NK-92 (cell line): ENCODE data around the gene MLLT10.
"Not testable (repeated sequence)": the region's sequence is repeated elsewhere in the genome, so short reads cannot be mapped to it uniquely, and the experiment has no call there.

Experiments
- DNase-seq: peaks from one replicate; lab custom pipeline; 2025; ENCODE audit not compliant: unreplicated experiment; lab: John Stamatoyannopoulos, UW

Gene MLLT10

DNA sequence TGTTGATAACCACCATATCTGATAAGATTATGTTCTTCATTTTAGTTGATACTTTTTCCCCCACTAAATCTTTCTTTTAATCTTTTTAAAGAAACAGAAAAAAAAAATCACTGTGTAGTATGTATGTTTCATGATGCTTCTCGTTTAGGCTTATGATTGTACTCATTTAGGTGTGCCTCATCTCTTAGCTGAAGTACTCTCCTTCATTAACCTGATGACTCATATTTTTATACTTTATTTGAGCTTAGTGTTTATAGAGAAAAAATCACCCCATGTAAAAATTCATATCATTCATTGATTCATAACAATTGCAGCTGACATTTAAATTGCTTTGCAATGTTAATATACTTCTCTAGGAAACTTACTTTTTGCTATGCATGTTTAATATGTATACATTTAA, 158.9 kb downstream of the MLLT10 start:
- no peak for DNase-seq

DNA sequence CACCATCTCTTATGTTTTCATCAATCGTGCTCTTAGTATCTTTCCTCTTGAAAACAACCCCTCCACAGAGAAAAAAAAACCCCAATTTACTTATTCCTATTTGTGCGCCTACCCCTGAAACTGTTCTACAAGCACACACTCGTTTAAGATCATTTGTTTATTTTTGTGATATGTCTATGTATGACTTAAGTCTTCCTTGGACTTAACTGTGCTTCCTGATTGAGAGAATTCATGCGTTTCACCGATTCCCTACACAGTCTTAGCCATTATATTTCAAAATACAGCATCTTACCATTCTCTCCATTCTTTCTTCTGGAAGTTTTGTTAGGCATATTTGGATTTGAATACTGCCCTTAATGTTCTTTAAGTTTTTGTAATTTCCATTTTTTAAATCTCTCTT, 159.4 kb downstream of the MLLT10 start:
- DNase-seq = no peak

DNA sequence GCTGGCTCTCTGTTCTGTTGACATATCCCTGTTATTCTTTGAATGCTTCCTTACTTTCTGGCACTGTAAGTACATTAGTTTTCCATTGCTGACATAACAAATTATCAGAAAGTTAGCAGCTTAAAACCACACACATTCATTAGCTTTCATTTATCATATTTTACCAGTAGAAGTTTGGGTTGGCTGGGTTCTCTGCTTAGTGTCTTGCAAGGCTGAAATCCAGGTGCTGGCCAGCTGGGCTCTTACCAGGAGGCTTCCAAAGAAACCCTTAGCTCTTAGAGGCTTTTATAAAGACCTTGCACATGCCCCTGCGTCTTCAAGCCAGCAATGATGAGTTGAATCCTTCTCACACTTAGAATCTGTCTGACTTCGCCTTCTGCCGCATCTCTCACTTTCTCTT, 160.6 kb downstream of the MLLT10 start:
- no peak for DNase-seq

DNA sequence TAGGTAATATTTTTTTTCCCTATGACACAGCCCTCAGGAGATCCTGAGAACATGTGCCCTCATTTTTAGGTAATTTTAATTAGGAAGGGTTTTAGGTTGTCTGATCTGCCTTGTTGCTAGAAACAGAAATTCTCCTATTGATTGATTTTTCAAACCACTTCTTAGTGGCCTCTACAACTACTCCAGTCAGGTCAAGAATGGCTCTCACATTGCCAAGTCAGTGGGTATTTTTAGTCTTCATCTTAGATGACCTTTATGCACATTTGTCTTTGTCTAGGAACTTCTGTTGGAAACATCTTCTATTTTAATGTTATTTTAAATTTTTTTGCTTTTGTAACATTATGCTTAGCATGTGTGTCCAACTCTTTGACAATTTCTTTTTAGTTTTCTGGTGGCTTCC, 162.3 kb downstream of the MLLT10 start:
- DNase-seq = no peak

DNA sequence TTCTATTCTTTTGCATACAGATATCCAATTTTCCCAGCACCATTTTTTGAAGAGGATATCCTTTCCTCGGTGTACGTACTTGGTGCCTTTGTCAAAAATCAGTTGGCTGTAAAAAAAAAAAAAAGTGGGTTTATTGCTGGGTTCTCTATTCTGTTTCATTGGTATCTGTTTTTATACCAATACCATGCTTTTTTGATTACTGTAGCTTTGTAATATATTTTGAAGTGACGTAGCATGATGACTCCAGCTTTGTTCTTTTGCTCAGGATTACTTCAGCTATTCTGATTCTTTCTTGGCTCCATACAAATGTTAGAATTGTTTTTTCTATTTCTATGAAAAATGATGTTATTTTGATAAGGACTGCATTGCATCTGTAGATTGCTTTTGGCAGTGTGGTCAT, 165.5 kb downstream of the MLLT10 start:
- DNase-seq = no peak

DNA sequence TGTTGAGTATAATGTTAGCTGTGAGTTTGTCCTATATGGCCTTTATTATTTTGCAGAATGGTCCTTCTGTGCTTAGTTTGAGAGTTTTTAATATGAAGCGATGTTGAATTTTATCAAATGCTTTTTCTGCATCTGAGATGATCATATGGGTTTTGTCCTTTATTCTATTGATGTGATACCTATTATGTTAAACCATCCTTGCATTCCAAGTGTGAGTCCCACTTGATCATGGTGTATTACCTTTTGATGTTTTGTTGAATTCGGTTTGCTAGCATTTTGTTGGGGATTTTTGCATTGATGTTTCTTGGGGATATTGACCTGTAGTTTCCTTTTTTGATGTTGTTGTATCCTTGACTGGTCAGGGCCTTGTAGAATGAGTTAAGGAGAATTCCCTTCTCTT, 166.4 kb downstream of the MLLT10 start:
- DNase-seq = no peak

DNA sequence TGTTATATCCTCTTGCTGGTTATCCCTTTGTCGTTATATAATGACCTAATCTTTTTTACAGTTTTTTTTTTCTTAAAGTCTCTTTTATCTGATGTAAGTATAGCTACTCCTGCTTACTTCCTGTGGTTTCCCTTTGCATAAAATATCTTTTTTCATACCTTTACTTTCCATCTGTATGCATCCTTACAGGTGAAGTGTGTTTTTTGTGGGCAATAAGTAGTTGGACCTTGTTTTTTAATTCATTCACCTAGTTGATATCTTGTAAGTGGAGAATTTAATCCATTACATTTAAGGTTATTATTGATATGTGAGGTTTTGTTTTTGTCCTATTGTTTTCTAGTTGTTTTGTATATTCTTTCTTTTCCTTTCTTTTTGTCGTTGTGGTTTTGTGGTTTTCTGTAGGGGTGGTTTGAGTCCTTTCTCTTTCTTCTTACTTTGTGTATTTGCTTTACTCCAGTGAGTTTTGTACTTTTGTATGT, 168.6 kb downstream of the MLLT10 start:
- no peak for DNase-seq

DNA sequence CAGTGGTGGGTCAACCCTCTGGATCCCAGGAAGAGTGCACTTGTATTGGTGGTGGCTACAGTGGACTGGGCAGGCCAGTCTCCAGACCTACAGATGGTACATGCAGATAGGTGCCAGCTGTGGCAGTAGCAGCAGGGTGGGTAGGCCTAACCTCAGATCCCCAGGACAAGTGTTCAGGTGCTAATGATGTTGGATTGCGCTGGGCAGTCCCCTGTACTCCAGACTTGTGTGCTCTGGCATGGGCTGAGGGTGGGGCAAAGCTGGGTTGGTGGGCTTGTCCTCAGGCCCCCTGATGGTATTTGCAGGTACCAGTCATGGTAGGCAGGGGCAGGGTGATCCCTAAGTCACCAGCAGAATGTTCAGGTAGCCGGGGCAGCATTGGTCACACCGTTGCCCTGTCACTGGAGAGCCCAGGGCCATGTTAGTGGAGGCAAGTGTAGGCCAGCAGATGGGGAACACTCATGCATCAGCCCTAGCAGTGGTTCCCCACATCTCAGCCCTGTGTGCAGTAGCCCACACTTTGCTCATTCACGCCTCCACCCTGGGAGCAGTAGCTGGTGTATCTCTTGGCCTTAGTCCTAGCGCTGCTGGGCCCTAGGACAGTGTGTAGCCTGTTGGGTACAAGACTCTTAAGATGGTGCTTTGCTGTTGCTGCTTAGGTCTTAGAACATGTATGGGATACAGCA, 171.3 kb downstream of the MLLT10 start:
- no peak for DNase-seq

DNA sequence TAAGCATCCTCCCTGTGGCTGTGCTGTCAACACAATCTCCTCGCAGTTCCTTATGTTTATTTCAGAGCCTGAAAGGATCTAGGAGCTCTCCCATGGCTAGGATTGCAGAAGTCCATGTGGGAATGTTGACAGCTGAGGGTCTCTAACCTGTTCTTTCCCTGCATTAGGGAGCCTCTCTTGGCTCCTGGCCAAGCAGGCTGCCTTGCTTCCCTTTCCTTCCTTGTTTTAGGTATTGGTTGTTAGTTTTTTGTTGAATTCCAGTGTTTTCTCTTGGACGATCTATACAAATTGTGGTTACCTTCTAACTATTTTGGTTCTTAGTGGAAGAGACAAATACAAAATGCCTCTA, 171.8 kb downstream of the MLLT10 start:
- no peak for DNase-seq

DNA sequence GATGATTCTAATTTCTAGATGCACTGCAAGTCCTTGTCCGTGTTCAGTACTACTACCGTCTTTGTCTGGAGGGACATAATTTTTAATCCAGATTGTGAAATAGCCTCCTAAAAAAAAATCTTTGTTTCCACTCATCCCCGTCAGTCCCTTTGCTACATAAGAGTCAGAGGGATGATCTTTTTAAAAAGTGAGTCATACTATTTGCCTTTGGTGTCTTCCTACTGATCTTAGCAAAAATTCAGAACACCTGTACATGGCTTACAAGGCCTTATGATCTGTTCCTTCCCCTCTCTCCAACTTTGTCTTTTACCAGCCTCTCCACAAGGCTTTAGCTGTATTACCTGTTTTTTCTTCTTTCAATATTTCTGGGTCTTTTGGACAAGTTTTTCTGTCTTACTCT, 173.5 kb downstream of the MLLT10 start:
- DNase-seq = no peak

DNA sequence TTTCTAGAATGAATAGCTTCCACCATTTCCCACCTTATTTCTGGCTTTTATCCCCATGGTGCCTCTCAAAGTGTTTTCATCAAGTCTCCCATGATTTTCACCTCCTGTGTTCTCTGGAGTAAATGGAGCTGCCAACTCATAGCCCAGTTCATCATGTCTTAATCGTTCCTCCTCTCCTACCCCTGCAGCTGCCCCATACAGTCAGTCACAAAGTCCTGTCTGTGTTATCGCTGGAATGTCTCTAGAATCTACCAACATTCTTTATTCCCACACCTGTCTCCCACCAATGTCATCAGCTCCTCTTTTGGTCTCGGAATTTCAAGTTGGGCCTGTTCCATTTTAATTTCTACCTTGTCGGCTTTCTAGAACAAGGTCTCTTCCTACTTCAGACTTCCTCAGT, 178.9 kb downstream of the MLLT10 start:
- DNase-seq = no peak

DNA sequence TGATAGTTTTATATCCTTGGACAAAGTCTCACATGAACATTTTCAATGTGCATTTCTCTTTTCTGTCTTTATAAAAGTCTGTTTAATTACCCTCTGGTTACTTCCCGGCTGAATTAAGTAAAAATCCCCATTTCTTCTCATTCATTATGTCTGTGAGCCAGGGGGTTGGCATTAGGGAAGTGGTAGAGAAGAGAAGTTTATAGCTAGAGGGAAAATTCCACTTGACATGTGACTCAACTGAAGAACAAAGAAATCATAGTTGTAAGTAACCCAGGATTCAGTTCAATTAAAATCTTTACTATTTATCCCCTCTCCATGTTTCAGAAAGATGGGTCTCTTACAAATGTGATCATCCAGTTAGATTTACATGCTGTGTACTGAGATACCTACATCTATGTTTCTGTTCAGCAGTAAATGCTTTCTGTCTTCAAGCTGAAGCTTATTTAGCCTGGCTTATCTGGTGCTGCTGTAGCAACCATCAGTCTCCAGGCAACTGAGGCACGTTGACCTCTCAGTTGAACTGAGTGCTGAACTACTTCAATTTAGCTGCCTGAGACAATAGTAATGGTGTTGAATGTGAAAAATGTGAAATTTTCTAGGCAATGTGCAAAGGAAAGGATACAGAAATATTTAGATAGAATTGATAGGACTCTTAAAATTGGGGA, 181.6 kb downstream of the MLLT10 start:
- no peak for DNase-seq

DNA sequence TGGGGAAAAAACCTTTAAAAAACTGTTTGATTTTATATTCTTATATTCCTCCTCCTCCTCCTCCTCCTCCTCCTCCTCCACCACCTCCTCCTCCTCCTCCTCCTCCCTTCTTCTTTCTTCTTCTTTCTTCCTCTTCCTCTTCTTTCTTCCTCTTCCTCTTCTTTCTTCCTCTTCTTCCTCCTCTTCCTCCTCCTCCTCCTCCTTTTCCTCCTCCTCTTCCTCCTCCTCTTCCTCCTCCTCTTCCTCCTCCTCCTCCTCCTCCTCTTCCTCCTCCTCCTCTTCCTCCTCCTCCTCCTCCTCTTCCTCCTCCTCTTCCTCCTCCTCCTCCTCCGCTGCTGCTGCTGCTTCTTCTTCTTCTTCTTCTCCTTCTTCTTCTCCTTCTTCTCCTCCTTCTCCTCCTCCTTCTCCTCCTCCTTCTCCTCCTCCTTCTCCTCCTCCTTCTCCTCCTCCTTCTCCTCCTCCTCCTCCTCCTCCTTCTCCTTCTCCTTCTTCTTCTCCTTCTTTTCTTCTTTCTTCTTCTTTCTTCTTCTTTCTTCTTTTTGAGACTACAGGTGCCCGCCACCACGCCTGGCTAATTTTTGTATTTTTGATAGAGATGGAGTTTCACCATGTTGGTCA, 183.5 kb downstream of the MLLT10 start:
- DNase-seq = not testable (repeated sequence)

DNA sequence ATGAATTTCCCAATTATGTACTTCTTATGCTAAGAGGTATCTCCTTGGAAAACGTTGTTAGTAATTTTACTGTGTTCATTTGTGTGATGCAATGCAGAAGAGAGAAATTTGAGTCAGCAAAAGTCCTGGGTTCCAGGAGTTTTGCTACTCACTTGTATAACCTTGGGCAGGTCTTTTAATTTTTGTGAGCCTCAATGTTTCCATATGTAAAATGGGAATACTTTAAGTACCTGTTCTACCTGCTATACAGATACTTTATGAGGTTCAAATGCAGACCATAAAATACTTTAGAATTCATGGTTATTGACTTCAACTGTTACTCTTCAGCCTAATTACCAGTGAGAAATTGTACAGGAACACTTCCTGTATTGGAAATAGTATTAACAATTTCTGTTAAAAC, 185.5 kb downstream of the MLLT10 start:
- DNase-seq = no peak

DNA sequence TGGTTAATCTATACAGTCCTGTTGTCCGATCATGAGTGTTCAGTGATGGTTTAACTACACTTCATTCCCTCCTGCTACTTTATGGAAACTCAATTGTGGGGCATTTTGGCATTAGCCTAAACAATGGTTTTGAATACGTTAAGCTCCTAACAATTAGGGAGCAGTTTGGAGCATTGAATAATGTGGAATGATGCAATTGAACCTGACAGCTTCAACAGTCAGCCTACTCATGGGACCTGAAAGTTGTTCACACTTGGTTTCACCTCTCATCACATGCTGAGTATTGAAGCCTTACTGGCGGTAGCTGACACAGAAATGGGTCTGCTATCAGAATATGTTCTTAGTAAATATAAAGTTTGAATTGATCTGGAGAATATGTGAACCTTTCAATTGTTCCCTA, 186.1 kb downstream of the MLLT10 start:
- DNase-seq = no peak

DNA sequence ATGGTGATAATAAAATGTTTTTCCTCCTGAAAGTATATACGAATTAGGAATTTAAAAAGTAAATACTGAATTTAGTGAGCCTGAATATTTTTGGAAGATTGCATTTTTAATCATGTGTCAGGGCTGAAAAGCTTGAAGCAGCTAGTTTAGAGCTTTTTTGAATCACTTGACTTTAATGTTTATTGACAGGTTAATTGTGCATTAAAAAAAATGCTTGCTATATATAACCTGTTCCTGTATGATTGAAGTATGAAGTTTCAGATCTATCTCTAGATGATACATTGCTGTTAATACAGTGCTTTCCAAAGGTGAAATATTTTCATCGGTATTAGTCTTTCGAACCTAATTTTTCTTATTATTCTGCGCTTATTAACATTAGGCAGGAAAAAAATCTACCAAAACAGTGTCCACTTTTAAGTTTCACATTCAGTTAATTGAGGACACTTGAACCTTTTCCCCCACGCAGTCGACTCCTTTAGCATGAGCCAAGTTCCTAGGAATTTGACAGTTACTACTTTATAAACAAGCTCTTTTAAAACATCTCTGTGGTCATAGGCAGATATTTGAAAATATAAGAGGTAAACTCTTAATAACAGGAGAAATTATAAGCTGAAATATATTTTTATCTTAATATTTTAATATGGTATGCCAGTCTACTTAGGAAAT, 187.1 kb downstream of the MLLT10 start:
- DNase-seq = no peak

DNA sequence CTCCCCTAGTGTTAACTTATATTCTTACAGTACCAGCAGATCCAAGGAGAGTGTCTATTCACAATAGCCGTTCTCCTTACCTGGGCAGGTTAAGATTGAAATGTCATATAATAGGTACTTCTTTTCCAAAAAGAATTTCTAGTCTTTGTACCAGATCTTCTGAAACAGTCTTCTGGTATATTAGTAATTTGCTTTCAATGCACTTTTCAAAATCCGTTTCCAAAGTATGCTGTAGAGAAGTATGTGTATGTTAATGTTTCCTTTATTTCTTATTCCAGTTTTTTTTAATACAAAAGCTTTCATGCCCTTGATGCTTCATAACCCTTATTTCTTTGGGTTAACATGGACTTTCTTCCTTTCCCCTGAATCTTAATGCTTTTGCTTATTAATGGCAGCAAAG, 188.2 kb downstream of the MLLT10 start:
- DNase-seq = no peak

DNA sequence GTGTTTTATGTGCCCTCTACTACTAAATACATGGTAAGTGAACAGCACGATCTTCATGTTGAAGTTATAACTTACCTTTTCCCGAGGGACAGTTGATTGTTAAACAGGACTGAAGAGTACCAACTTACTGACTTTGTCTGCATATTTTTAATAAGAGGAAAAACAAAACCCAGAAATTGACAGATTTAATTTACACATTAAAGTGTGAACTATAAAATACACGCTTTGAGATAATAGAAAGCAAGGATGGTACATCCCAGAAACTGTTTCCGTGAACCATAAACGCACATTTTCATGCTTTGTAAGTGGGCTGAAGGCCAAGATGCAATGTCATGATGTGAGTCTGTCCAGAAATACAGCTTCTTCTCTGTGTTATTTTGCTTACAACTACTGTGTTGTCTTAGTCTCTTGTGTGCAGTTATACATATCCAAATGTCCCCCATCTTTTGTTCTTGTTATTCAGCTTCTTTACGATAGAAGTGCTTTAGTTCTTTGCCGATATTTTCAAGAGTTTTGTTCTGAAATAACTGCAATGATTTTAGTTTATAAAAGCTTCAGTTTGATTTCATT, 190.1 kb downstream of the MLLT10 start:
- no peak for DNase-seq

DNA sequence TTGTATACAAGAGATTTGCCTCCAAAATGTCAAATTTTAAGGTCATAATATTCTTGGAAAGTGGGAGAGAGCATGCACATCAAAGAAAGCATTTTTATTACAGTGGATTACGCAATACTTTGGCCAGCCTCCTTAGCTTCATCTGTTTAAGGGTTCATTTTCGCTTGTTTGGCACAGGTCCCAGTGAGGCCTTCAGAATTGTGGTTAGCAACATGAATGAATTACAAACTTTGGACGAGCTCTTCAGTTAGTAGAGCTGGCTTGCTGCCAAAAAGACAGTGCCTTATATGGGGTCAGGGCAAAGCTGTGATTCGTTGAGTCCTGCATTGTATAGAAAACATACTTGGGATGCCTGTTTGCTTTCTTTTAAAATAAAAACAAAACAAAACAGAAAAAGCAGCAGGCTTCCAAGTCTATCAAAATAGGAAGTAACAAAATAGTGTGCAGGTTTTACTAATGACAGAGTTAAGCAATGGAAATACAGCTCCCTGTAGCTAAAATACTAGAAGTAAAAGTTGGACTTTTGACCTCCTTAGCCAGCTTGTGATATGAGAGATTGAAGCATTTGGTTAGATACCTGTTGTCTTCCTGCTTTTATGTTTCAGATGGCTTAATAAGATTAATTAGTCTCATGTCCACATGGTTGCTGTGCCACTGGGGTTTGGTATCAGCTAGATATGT, 190.8 kb downstream of the MLLT10 start:
- no peak for DNase-seq

DNA sequence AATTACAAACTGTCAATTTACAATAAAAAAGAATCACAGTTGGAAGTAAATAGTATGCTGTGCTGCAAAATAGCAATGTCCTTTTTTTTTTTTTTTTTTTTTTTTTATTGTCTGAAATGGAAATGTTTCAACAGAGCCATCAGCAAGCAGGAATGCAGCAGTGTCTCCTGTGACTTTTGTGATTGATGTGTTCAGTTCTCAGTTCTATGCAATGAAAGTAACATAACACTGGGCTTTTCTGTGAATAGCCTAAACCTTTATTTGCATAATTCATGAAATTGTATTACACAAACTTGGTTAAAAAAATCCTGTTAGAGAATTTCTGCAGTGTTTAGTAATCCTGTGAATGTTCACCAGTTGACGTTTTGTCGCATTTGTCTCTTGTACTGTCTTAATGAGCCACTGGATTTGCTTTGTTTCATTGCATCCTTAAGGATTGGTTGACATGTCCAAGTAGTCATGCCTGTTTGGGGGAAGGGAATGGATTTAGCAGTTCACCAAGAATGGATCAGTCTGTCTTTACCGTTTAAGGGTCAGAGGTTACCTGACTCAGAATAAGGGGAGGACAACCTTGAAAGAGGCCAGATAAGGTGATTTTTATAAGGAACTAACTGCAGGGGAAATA, 192.7 kb downstream of the MLLT10 start:
- no peak for DNase-seq
